ENCODE results near the gene MAN1A2.
"Not testable (repeated sequence)": the region's sequence is repeated elsewhere in the genome, so short reads cannot be mapped to it uniquely, and the experiment has no call there.

The MAN1A2 gene

DNA sequence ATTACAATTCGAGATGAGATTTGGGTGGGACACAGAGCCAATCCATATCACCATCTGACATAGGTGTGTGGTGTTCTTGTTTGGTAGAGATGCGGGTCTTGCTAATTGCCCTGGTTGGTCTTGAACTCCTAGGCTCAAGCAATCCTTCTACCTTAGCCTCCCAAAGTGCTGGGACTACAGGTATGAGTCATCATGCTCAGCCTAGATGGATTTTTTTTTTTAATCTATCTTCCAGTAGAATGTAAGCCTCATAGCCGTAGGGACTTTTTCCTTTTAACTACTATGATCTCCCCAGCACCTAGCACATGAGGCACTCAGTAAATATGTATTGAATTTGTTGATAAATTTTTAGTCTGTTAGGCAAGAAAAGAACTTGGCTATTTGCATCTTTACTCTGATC lies 144.0 kb downstream of the MAN1A2 start:
- no peak for DNase-seq

GRCh38 chr1:117512728-117513321 lies 145.6 kb downstream of the MAN1A2 start:
- no peak for DNase-seq

DNA sequence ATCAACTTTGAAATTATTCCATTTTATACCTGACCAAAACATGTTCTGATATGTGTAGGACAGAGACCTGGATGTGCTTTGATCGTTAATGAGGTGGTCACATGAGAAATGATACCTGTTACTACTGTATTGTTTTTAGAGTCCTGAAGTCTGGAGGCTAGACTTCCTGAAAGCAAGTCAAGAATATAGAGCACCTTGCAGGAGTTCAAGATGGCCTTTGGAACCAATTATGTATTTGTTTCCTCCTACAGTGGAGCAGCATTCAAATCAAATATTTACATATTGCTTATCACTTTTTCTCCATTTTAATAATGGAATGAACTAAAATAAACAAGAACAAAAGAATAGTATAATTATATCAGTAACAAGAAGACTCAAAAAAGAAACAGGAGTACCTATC lies 155.9 kb downstream of the MAN1A2 start:
- no peak for DNase-seq

DNA sequence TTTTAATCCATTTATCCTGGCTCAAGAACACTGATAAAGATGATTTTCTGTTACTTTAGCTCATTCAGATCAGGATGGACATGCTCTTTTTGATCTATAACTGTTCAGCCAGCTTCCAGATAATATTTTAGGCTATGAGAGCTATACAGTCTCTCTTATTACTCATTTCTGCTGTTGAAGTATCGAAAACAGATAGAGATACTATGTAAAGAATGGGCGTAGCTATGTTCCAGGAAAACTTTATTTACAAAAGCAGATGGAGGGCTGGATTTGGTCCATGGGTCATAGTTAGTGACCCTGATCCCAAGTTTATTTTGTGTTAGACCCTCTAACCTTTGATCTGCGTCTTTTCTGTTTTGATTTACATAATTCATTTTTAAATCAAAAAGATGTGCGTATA lies 159.8 kb downstream of the MAN1A2 start:
- no peak for DNase-seq

DNA sequence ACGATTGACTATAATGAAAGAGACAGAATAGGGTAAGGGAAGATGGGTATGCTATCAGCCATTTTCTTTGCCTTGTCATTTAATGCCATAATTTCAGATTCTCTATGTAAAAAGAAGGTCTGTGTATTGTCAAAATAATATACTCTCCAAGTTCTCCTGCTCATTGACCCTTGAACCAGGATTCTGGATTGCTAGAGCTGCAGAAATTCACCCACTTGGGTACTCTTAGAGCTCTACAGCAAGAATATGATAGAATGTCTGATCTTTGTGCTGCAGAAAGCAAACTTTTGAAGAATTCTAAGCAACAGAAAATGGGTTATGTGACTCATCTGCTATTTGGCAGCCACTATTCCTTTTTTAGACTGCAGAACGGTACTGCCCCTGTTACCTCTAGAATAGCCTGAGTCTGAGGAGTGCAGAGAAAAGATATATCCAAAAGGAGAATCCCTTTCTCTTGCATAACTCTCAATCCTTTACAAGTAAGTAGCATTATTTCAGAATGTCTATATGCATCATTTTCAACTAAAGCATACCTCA lies 160.4 kb downstream of the MAN1A2 start:
- no peak for DNase-seq

GRCh38 chr1:117529683-117530082 lies 162.4 kb downstream of the MAN1A2 start:
- no peak for DNase-seq

- DNase-seq, result no peak
These were observed 164.0 kb downstream of the MAN1A2 start for GRCh38 chr1:117531222-117531621.

GRCh38 chr1:117534995-117535467 lies 167.8 kb downstream of the MAN1A2 start:
- DNase-seq, result peak; percentile 16 to 34

GRCh38 chr1:117535821-117536220 lies 168.6 kb downstream of the MAN1A2 start:
- no peak for DNase-seq

DNA sequence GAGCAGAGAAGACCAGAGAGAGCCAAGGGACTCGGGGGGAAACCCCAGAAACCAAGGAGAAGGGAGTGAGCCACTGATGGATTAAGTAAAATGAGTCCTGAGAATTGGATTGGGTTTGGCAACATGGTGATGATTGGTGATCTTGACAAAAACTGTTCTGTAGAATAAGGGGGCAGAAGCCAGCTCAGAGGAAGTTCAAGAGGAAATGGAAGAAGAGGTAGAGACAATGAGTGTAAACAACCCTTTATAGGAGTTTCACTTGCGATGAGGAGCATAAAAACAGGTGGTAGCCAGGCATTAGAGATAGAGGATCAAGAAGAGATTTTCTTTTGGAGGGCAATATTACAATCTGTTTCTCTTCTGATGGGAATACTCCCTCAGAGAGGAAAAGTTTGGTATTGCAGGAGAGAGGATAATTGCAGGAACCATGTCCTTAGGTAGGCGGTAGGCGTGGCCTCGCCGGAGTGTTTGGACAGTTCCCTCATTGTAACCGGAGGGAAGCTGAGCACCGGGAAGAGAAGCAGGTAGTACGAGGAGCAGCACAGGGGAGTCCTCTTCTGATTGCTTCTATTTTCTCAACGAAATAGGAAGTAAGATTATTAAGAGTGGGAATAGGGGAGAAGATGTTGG lies 170.2 kb downstream of the MAN1A2 start:
- no peak for DNase-seq

- no peak for DNase-seq
These were observed 173.3 kb downstream of the MAN1A2 start for GRCh38 chr1:117540532-117540931.

GRCh38 chr1:117541003-117541402 lies 173.8 kb downstream of the MAN1A2 start:
- no peak for DNase-seq

- no peak for DNase-seq
These were observed 174.3 kb downstream of the MAN1A2 start for GRCh38 chr1:117541585-117541984.

DNA sequence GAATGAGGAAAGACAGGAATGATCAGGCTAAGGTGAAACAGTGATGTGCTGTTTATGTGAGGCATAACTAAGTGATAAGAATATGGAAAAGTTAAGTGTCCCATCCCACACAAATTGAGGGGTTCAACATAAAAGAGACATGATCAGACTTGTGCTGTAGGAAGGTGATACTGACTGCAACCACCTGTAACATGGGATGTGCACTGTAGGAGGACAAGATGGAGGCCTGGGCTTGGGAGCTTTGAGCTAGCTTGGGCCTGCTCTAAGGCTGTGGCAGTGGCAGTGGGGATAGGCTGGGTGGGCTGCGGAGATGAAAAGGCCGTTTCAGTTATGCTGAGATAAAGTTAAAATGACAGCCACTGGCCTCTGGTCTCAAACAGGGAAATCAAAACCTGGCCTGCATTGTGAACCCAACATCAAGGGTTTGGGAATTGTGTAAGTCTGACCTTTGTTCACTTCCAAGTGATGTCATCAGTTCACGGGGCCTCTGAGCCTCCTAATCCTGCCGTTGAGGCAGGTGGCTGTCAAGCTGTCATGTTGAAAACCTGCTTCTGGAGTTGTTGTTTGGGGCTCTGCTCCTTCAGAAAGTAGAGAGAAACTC lies 177.4 kb downstream of the MAN1A2 start:
- no peak for DNase-seq

DNA sequence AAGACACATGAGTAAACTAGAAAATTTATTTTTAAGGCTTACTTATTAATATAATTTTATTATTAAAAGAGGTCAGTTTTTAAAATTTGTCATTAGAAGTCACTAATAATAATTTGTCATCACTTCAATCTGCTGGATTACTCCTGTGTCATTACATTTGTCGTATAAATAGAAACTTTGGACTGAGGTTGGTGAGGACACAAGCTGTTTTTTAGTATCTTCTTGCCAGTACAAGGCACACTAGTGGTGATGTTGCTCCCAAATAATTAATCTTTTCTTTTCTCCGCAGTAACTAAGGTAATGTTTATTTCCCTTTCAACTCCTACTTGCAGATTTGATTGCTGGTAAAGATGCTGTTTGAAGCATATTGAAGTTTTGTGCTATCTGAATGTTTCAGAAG lies 179.2 kb downstream of the MAN1A2 start:
- no peak for DNase-seq

GRCh38 chr1:117553471-117553870 lies 186.2 kb downstream of the MAN1A2 start:
- no peak for DNase-seq

- DNase-seq, result no peak
These were observed 188.6 kb downstream of the MAN1A2 start for GRCh38 chr1:117555806-117556205.

GRCh38 chr1:117556341-117556740 lies 189.1 kb downstream of the MAN1A2 start:
- DNase-seq, result no peak

GRCh38 chr1:117556976-117557375 lies 189.7 kb downstream of the MAN1A2 start:
- DNase-seq, result no peak

DNA sequence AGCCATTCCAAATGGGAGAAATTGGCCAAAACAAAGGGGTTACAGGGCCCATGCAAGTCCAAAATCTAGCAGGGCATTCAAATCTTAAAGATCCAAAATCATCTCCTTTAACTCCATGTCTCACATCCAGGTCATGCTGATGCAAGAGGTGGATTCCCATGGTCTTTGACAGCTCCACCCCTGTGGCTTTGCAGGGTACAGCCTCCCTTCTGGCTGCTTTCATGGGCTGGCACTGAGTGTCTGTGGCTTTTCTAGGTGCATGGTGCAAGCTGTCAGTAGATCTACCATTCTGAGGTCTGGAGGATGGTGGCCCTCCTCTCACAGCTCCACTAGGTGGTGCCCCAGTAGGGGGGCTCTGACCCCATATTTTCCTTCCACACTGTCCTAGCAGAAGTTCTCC lies 191.2 kb downstream of the MAN1A2 start:
- not testable (repeated sequence) for DNase-seq

DNA sequence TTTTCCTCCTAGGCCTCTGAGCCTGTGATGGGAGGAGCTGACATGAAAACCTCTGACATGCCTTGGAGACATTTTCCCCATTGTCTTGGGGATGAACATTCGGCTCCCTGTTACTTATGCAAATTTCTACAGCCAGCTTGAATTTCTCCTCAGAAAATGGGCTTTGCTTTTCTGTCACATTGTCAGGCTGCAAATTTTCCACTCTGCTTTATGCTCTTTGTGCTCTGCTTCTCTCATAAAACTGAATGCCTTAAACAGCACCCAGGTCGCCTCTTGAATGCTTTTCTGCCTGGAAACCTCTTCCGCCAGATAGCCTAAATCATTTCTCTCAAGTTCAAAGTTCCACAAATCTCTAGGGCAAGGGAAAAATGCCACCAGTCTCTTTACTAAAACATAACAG lies 191.9 kb downstream of the MAN1A2 start:
- DNase-seq, result no peak

- no peak for DNase-seq
These were observed 192.7 kb downstream of the MAN1A2 start for GRCh38 chr1:117559985-117560384.

- peak in 1 of 2 donors; percentile 11 for DNase-seq
These were observed 193.8 kb downstream of the MAN1A2 start for GRCh38 chr1:117561071-117561470.

- peak in 1 of 2 donors; percentile 6 for DNase-seq
These were observed 194.3 kb downstream of the MAN1A2 start for GRCh38 chr1:117561551-117561950.

All from stimulated activated CD4-positive, alpha-beta T cell treated with anti-CD3 and anti-CD28 coated beads, Interleukin-2, amount 100 ng/mL, for 24 hours (primary cell).